ENCODE data around the gene JMY.

Gene JMY

DNA sequence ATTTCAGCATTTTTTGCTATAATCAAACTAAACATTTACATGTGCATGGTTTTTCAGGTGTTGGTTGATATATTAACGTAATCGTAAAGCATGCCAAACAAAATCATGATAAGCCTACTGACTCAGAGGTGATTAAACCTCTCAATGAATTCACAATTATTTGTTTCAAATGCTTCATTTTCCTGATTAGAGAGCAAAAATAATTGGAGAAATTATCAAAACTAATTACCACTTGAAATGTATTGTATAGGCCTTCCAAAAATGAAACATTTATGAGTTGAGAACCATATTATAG is 45.7 kb upstream of the JMY start:
- no peaks in the 10 kb centered on the region for H4K20me1 ChIP-seq (ENCODE audit: insufficient read depth, low read length, poor library complexity, severe bottlenecking)
- H3K9me3 ChIP-seq (ENCODE audit: insufficient read depth, low read depth, low read length): no peaks in the 10 kb centered on the region
- H2AFZ ChIP-seq (ENCODE audit: low read length): no peak overlapping the region
- no peaks in the 10 kb centered on the region for H3K27me3 ChIP-seq (ENCODE audit: insufficient read depth, low read length, poor library complexity, severe bottlenecking)
- H3K9ac ChIP-seq (ENCODE audit: low read depth, low read length, poor library complexity, severe bottlenecking): no peak overlapping the region
- no peak overlapping the region for H3K4me3 ChIP-seq (ENCODE audit: low read length, poor library complexity, severe bottlenecking)
- H3F3A ChIP-seq (ENCODE audit: low read depth): no peaks in the 10 kb centered on the region
- no peak overlapping the region for H3K4me2 ChIP-seq (ENCODE audit: low read depth, low read length, poor library complexity, severe bottlenecking)
- H3K4me1 ChIP-seq (ENCODE audit: insufficient read depth, low read length, poor library complexity, severe bottlenecking): no peaks in the 10 kb centered on the region
- TF ChIP-seq EZH2phosphoT487 (IDR thresholded peaks at IDR 0.05; ENCODE audit: borderline replicate concordance): no peak
- TF ChIP-seq, protein P1, sequence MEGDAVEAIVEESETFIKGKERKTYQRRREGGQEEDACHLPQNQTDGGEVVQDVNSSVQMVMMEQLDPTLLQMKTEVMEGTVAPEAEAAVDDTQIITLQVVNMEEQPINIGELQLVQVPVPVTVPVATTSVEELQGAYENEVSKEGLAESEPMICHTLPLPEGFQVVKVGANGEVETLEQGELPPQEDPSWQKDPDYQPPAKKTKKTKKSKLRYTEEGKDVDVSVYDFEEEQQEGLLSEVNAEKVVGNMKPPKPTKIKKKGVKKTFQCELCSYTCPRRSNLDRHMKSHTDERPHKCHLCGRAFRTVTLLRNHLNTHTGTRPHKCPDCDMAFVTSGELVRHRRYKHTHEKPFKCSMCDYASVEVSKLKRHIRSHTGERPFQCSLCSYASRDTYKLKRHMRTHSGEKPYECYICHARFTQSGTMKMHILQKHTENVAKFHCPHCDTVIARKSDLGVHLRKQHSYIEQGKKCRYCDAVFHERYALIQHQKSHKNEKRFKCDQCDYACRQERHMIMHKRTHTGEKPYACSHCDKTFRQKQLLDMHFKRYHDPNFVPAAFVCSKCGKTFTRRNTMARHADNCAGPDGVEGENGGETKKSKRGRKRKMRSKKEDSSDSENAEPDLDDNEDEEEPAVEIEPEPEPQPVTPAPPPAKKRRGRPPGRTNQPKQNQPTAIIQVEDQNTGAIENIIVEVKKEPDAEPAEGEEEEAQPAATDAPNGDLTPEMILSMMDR (conservative IDR thresholded peaks at IDR 0.05; ENCODE audit: low read length): no peak
- H3K9me2 ChIP-seq (replicated peaks; ENCODE audit: low read depth, low read length): no peaks in the 10 kb centered on the region
- no peaks in the 10 kb centered on the region for H3K79me2 ChIP-seq (ENCODE audit: insufficient read depth, low read length)
- no peaks in the 10 kb centered on the region for H3K36me3 ChIP-seq (ENCODE audit: insufficient read depth, low read length)

DNA sequence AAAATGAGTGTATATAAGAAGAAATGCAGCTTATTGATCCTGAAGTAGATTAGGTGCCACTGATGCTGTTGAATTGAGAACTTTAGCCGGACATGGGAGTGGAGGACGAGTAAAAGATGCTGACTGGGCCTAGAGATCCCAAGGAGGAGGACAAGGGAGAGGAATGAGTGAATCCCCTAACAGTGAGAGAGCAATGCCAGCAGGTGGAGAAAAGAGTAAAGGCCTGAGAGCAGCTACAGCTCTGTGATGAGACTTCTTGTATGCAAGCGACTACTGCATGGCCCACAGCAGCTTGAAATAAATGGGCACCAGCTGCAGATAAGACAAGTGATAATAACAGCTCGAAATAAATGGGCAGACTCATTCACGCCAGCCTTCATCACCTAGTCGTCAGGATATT is 44.5 kb upstream of the JMY start:
- Histone ChIP-seq H3K9me2 (replicated peaks; ENCODE audit: low read depth, low read length) (no peaks in the 10 kb centered on the region), H3K79me2 (ENCODE audit: insufficient read depth, low read length) (no peaks in the 10 kb centered on the region), H3K9me3 (ENCODE audit: insufficient read depth, low read depth, low read length) (no peaks in the 10 kb centered on the region), H4K20me1 (ENCODE audit: insufficient read depth, low read length, poor library complexity, severe bottlenecking) (no peaks in the 10 kb centered on the region), H3K9ac (ENCODE audit: low read depth, low read length, poor library complexity, severe bottlenecking) (no peak overlapping the region), H3K4me1 (ENCODE audit: insufficient read depth, low read length, poor library complexity, severe bottlenecking) (no peaks in the 10 kb centered on the region), H3K36me3 (ENCODE audit: insufficient read depth, low read length) (no peaks in the 10 kb centered on the region), H3K27me3 (ENCODE audit: insufficient read depth, low read length, poor library complexity, severe bottlenecking) (no peaks in the 10 kb centered on the region), H3K4me3 (ENCODE audit: low read length, poor library complexity, severe bottlenecking) (no peak overlapping the region), H3F3A (ENCODE audit: low read depth) (no peaks in the 10 kb centered on the region), H2AFZ (ENCODE audit: low read length) (0 out of 2 replicates have a peak overlapping the region, but pooled peaks have one; percentile 60), H3K4me2 (ENCODE audit: low read depth, low read length, poor library complexity, severe bottlenecking) (no peak overlapping the region)
- TF ChIP-seq EZH2phosphoT487 (IDR thresholded peaks at IDR 0.05; ENCODE audit: borderline replicate concordance): no peak
- TF ChIP-seq, protein P1 (conservative IDR thresholded peaks at IDR 0.05; ENCODE audit: low read length): 0 out of 2 replicates have a peak, but pooled peaks have one; percentile 14

DNA sequence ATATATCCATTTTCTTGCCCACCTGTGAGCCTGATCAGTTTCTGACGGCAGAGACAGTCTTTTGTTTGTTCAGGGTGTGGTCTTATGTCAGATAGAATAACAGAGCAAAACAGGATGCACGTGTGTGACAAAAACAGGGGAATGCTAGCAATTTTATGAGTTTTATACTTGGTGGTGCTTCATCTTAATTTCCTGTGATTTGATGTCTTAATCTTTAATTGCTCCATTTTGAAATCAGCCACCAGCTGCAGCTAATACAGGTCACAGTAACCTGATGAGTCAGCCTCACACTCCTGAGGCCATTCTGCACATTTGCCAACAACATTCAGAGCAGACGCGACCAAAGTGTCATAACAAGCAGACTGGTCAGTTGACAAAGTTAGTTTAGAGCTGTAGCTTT is 42.3 kb upstream of the JMY start:
- no peaks in the 10 kb centered on the region for H3K4me1 ChIP-seq (ENCODE audit: insufficient read depth, low read length, poor library complexity, severe bottlenecking)
- no peak overlapping the region for H3K4me2 ChIP-seq (ENCODE audit: low read depth, low read length, poor library complexity, severe bottlenecking)
- H3K36me3 ChIP-seq (ENCODE audit: insufficient read depth, low read length): no peaks in the 10 kb centered on the region
- TF ChIP-seq EZH2phosphoT487 (IDR thresholded peaks at IDR 0.05; ENCODE audit: borderline replicate concordance): no peak
- TF ChIP-seq, protein P1 (conservative IDR thresholded peaks at IDR 0.05; ENCODE audit: low read length): no peak
- H3F3A ChIP-seq (ENCODE audit: low read depth): no peaks in the 10 kb centered on the region
- no peaks in the 10 kb centered on the region for H3K9me2 ChIP-seq (replicated peaks; ENCODE audit: low read depth, low read length)
- no peak overlapping the region for H3K9ac ChIP-seq (ENCODE audit: low read depth, low read length, poor library complexity, severe bottlenecking)
- no peaks in the 10 kb centered on the region for H3K79me2 ChIP-seq (ENCODE audit: insufficient read depth, low read length)
- H3K4me3 ChIP-seq (ENCODE audit: low read length, poor library complexity, severe bottlenecking): no peak overlapping the region
- no peak overlapping the region for H2AFZ ChIP-seq (ENCODE audit: low read length)
- H3K27me3 ChIP-seq (ENCODE audit: insufficient read depth, low read length, poor library complexity, severe bottlenecking): no peaks in the 10 kb centered on the region
- H3K9me3 ChIP-seq (ENCODE audit: insufficient read depth, low read depth, low read length): no peaks in the 10 kb centered on the region
- H4K20me1 ChIP-seq (ENCODE audit: insufficient read depth, low read length, poor library complexity, severe bottlenecking): no peaks in the 10 kb centered on the region

Measured in Loucy (cell line).